GM13977 (cell line): ENCODE measurements around the gene CD53.

Experiments used
- DNase-seq: peaks from one replicate; pipeline ENCODE4 v3.0.0; 2012; ENCODE audit warnings: low spot score
- CTCF ChIP-seq: IDR thresholded peaks from 2 replicates; pipeline ENCODE4 v1.5.1; 2012; ENCODE audit warnings: mild to moderate bottlenecking, control low read depth; ENCODE audit not compliant: insufficient read depth; ENCODE audit errors: extremely low read depth, missing control alignments
- in situ Hi-C: fragments of 300-500 bp; cut with MboI; formaldehyde crosslinking; loops from one replicate; pipeline ENCODE4 v1.12.0; 2022; ENCODE audit warnings: low sequenced_read_pairs, low pct_unique_long_range_greater_than_20kb, mixed read lengths, inconsistent platforms; ENCODE audit not compliant: unreplicated experiment

Gene CD53

GRCh38 chr1:110880708-110881374 is 7.9 kb downstream of the CD53 start:
- no peak for TF ChIP-seq CTCF
- no peak for DNase-seq
- in situ Hi-C loops = no loop called here

- no peak for TF ChIP-seq CTCF
- in situ Hi-C loops = no loop called here
- DNase-seq = no peak
These were observed 15.1 kb downstream of the CD53 start for GRCh38 chr1:110888049-110888448.

GRCh38 chr1:110888641-110889040 is 15.7 kb downstream of the CD53 start:
- in situ Hi-C loops = no loop called here
- no peak for DNase-seq
- no peak for TF ChIP-seq CTCF

- DNase-seq = no peak
- no peak for TF ChIP-seq CTCF
- in situ Hi-C loops = no loop called here
These were observed 17.7 kb downstream of the CD53 start for GRCh38 chr1:110890474-110891196.

GRCh38 chr1:110893908-110894490 is 21.1 kb downstream of the CD53 start:
- in situ Hi-C loops = no loop called here
- DNase-seq = no peak
- TF ChIP-seq CTCF = no peak

- in situ Hi-C loops = no loop called here
- DNase-seq = no peak
- no peak for TF ChIP-seq CTCF
These were observed 23.1 kb downstream of the CD53 start for GRCh38 chr1:110896090-110896489.
